ENCODE measurements around the gene ARID1B. TPM values are rescaled to one million over a fixed set of nuclear protein-coding genes. Genes with fewer than 3 reads are reported as not detected.

Gene ARID1B
- total RNA-seq, 1 donor from 2014 or later = 101 TPM

DNA sequence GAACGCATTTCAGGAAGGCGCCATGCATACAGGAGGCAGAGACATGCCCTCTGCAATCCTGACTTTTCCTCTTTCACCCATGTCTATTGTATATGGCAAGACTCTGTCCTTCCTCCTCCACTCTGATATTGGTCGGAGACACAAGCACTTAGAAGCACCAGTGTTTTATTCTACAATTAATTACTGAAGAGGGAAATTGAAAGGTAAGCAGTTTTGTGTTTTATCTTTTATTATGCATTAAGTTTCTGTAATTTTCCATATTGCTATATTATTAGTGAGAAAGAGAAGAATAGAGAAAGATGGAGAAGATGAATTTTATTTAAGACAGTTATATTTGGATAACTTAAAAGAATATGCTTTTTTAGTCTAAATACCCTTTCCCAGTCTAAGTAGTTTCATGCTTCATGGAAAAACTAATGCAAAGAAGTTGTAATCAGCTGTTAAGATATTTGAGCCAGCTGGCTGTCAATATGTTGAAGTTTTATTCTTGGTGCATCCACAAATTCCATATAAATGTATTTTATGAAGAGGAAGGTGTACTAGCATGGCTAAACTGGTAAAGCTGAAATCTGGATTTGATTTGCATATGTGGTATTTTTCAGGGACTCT, 13.6 kb downstream of the ARID1B start:
- H3K4me1 Mint-ChIP-seq = peaks cover 71% of the 10 kb centered on the region
- no peaks in the 10 kb centered on the region for H3K36me3 Mint-ChIP-seq (ENCODE audit: low read depth)
- DNase-seq (ENCODE audit: low read depth, low spot score) = no peak
- no peaks in the 10 kb centered on the region for H3K9me3 Mint-ChIP-seq
- no peaks in the 10 kb centered on the region for H3K27me3 Mint-ChIP-seq (ENCODE audit: low read depth)
- H3K4me3 Mint-ChIP-seq = no peak overlapping the region
- no peak overlapping the region for H3K27ac Mint-ChIP-seq (ENCODE audit: unreplicated experiment)
- TF ChIP-seq, protein P1, sequence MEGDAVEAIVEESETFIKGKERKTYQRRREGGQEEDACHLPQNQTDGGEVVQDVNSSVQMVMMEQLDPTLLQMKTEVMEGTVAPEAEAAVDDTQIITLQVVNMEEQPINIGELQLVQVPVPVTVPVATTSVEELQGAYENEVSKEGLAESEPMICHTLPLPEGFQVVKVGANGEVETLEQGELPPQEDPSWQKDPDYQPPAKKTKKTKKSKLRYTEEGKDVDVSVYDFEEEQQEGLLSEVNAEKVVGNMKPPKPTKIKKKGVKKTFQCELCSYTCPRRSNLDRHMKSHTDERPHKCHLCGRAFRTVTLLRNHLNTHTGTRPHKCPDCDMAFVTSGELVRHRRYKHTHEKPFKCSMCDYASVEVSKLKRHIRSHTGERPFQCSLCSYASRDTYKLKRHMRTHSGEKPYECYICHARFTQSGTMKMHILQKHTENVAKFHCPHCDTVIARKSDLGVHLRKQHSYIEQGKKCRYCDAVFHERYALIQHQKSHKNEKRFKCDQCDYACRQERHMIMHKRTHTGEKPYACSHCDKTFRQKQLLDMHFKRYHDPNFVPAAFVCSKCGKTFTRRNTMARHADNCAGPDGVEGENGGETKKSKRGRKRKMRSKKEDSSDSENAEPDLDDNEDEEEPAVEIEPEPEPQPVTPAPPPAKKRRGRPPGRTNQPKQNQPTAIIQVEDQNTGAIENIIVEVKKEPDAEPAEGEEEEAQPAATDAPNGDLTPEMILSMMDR (conservative IDR thresholded peaks at IDR 0.05) = no peak

DNA sequence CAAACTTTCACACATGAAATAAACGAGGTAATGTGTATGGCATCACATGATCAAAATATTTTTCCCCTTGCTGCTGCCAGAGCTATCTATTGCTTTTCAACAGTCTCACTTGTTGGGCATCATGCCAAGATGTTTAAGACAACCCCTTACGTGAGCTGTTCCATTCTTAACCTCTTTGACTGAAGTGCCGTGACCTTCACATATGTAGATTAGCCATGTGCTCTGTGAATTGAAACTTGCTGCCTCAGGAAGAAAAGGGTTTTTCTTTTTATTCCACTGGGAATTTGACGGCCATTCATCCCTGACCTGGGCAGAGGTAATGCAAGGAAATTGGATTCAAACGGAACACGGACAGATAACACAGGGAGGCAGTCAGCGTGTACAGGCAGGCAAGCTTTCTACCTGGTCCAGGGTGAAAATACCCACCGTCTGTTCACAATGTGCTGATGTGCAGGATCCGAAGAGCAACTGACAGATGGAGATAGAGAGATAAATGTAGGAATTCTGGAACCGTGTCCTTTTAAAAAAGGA, 14.2 kb downstream of the ARID1B start:
- H3K9me3 Mint-ChIP-seq = no peaks in the 10 kb centered on the region
- DNase-seq (ENCODE audit: low read depth, low spot score) = no peak
- TF ChIP-seq, protein P1 (conservative IDR thresholded peaks at IDR 0.05) = no peak
- no peak overlapping the region for H3K27ac Mint-ChIP-seq (ENCODE audit: unreplicated experiment)
- H3K27me3 Mint-ChIP-seq (ENCODE audit: low read depth) = no peaks in the 10 kb centered on the region
- H3K36me3 Mint-ChIP-seq (ENCODE audit: low read depth) = no peaks in the 10 kb centered on the region
- peaks cover 70% of the 10 kb centered on the region for H3K4me1 Mint-ChIP-seq
- H3K4me3 Mint-ChIP-seq = no peak overlapping the region

DNA sequence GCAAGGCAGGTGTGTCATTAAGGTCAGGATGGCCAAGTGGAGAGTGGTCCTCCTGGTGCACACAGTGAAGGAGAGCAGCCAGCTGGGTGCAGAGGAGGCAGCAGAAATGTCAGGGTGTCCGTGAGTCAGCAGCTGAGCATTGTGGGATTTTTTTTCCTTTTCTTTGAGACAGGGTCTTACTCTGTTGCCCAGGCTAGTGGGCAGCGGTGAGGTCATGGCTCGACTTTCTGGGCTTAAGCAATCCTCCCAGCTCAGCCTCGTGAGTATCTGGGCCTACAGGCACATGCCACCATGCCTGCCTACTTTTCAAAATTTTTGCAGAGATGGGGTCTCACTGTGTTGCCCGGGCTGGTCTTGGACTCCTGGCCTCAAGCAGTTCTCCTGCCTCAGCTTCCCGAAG, 16.0 kb downstream of the ARID1B start:
- H3K4me3 Mint-ChIP-seq = no peak overlapping the region
- TF ChIP-seq, protein P1 (conservative IDR thresholded peaks at IDR 0.05) = no peak
- DNase-seq (ENCODE audit: low read depth, low spot score) = no peak
- H3K4me1 Mint-ChIP-seq = peaks cover 76% of the 10 kb centered on the region
- no peaks in the 10 kb centered on the region for H3K27me3 Mint-ChIP-seq (ENCODE audit: low read depth)
- no peak overlapping the region for H3K27ac Mint-ChIP-seq (ENCODE audit: unreplicated experiment)
- no peaks in the 10 kb centered on the region for H3K9me3 Mint-ChIP-seq
- H3K36me3 Mint-ChIP-seq (ENCODE audit: low read depth) = peaks cover 3% of the 10 kb centered on the region

DNA sequence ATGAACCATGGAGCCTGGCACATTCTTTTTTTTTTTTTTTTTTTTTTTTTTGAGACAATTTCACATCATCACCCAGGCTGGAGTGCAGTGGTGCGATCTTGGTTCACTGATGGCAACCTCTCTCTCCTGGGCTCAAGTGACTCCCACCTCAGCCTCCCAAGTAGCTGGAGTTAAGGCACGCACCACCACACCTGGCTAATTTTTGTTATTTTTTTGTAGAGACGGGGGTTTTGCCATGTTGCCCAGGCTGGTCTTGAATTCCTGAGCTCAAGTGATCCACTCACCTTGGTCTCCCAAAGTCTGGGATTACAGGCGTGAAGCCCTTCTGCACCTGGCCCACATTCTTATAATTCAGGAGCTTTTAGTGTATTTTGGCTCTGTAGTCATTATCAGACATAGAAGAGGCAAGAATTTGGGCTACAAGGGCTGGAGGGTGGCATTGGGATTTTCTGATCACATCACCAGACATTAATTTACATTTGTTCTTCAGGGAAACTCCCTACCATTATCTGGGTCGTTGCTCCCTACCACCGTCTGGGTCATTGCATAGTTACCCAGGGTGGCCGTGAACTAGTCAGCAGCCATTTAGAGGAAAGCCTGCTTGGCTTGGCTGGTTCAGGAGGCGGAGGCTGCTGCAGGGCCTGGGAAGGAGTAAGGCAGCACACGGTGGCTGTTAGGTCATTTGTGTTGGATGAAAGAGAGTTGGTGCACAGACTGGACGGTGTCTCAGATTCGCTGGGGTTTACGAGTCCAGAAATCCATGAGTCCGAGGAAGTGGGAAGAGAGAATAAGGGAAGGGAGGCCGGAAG, 17.6 kb downstream of the ARID1B start:
- H3K27ac Mint-ChIP-seq (ENCODE audit: unreplicated experiment) = no peak overlapping the region
- H3K4me1 Mint-ChIP-seq = peaks cover 61% of the 10 kb centered on the region
- TF ChIP-seq, protein P1 (conservative IDR thresholded peaks at IDR 0.05) = no peak
- H3K27me3 Mint-ChIP-seq (ENCODE audit: low read depth) = no peaks in the 10 kb centered on the region
- no peak for DNase-seq (ENCODE audit: low read depth, low spot score)
- no peak overlapping the region for H3K4me3 Mint-ChIP-seq
- H3K9me3 Mint-ChIP-seq = no peaks in the 10 kb centered on the region
- peaks cover 3% of the 10 kb centered on the region for H3K36me3 Mint-ChIP-seq (ENCODE audit: low read depth)

DNA sequence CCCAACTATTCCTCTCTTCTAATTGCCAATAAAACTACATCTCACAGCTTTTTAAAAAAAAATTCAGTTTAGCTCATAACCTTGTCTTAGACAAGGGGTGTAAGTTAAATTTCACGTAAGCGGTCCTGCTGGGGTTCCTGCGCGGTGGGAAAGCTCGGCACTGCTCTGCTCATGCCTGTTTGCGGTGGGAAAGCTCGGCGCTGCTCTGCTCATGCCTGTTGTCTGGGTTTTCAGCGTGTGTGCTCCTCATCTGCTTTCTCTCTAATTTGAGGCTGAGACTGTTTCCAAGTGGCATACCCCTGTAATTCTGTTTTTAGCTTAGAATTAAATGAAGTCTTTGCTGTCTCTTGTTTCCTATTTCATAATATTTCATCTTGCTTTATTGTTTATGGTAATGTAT, 18.6 kb downstream of the ARID1B start:
- DNase-seq (ENCODE audit: low read depth, low spot score) = no peak
- Mint-ChIP-seq H3K4me3 (no peak overlapping the region), H3K36me3 (ENCODE audit: low read depth) (peaks cover 3% of the 10 kb centered on the region), H3K9me3 (no peaks in the 10 kb centered on the region), H3K27ac (ENCODE audit: unreplicated experiment) (no peak overlapping the region), H3K27me3 (ENCODE audit: low read depth) (no peaks in the 10 kb centered on the region), H3K4me1 (peaks cover 50% of the 10 kb centered on the region)
- TF ChIP-seq, protein P1 (conservative IDR thresholded peaks at IDR 0.05) = no peak

Data from neural crest cell (in vitro differentiated cells).